Activated effector memory CD4-positive, alpha-beta T cell treated with Interleukin-2 at 50 U/mL for 16 hours (primary cell): ENCODE measurements around the gene SLC9A3.

Source experiments
- DNase-seq: peaks from one replicate; pipeline ENCODE4 v3.0.0-alpha.2; 2020

Gene SLC9A3

GRCh38 chr5:554284-554988, 30.2 kb upstream of the SLC9A3 start:
- DNase-seq = no peak

GRCh38 chr5:553874-554273, 29.6 kb upstream of the SLC9A3 start:
- DNase-seq = no peak

GRCh38 chr5:551406-551805, 27.2 kb upstream of the SLC9A3 start:
- DNase-seq = no peak

GRCh38 chr5:549229-549628, 25.0 kb upstream of the SLC9A3 start:
- no peak for DNase-seq

GRCh38 chr5:548256-548655, 24.0 kb upstream of the SLC9A3 start:
- no peak for DNase-seq

GRCh38 chr5:547086-547924, 23.1 kb upstream of the SLC9A3 start:
- DNase-seq = no peak

- DNase-seq = no peak
Observed at GRCh38 chr5:546376-546908, 22.2 kb upstream of the SLC9A3 start.

- DNase-seq = no peak
Observed at GRCh38 chr5:545641-546375, 21.6 kb upstream of the SLC9A3 start.

- DNase-seq = no peak
Observed at GRCh38 chr5:544675-545355, 20.6 kb upstream of the SLC9A3 start.

GRCh38 chr5:543755-544674, 19.8 kb upstream of the SLC9A3 start:
- peak; percentile 26 for DNase-seq

- no peak for DNase-seq
Observed at GRCh38 chr5:543351-543750, 19.1 kb upstream of the SLC9A3 start.

GRCh38 chr5:542319-543311, 18.4 kb upstream of the SLC9A3 start:
- no peak for DNase-seq

- DNase-seq = no peak
Observed at GRCh38 chr5:541539-542318, 17.5 kb upstream of the SLC9A3 start.

GRCh38 chr5:540906-541538, 16.8 kb upstream of the SLC9A3 start:
- no peak for DNase-seq

GRCh38 chr5:540071-540905, 16.0 kb upstream of the SLC9A3 start:
- DNase-seq = no peak

- no peak for DNase-seq
Observed at GRCh38 chr5:539469-540070, 15.3 kb upstream of the SLC9A3 start.

- DNase-seq = no peak
Observed at GRCh38 chr5:538801-539468, 14.7 kb upstream of the SLC9A3 start.
